DMS 273 treated with DMSO at 0.1 percent for 48 hours (cell line): ENCODE data around the gene KRTAP25-1.

Source experiments
- DNase-seq: peaks from one replicate; lab custom pipeline; 2025; lab: John Stamatoyannopoulos, UW

The KRTAP25-1 gene

DNA sequence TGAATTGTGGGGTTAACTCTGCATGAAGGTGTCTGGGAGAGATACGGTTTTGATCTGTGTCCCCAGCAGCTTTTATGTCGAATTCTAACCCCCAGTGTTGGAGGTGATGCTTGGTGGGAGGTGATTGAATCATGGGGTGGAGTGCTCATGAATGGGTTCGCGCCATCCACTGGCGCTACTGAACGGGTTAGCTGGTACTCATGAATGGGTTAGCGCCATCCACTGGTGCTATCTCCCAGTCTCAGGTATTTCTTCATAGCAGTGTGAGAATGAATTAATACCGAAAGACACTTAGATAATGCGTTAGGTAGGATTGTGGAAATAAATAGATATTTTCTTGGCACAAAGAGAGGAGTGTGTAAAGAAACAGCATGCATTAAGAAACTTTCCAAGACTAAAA, 40.5 kb downstream of the KRTAP25-1 start:
- DNase-seq = no peak

GRCh38 chr21:30245061-30245460, 44.3 kb downstream of the KRTAP25-1 start:
- no peak for DNase-seq

DNA sequence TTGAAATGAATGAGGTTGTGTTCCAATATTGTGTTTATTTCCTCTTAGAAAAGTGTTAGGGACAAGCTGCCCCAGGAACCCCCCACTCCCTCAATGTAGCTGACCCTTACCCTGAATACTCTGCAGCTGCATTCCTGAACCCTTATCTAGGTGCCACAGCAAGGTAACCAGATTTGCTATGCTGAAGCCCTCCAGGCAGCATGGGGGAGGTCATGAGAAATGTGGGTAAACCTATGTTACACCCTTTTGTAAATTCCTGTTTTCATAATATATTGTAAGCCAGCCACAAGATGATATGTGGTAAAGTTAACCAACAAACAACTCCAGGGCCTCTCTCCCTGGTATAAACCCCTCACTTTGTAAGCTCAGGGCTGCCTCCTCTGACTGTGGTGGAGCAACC, 45.6 kb downstream of the KRTAP25-1 start:
- DNase-seq = no peak

GRCh38 chr21:30240661-30241060, 48.7 kb downstream of the KRTAP25-1 start:
- no peak for DNase-seq
